Spinal cord (tissue), 10 donors: ENCODE results near the gene S1PR2. TPM values are rescaled to one million over a fixed set of nuclear protein-coding genes. Genes with fewer than 3 reads are reported as not detected.
"Not testable (repeated sequence)": the region's sequence is repeated elsewhere in the genome, so short reads cannot be mapped to it uniquely, and the experiment has no call there.

Experiments used
- DNase-seq, 6 donors: peaks; one replicate each; pipeline versions ENCODE4 v3.0.0 to v3.0.0-alpha.2; 2013 to 2015; ENCODE audit warnings: low spot score in 6 of 6, low read depth in 4 of 6
- H3K27ac ChIP-seq: one replicate; pipeline ENCODE4 v1.5.1; 2013; ENCODE audit warnings: low read depth, low read length, control low read depth
- H3K27me3 ChIP-seq: one replicate; pipeline ENCODE4 v1.6.1; 2013; ENCODE audit warnings: low read length; ENCODE audit not compliant: control insufficient read depth, insufficient read depth
- H3K36me3 ChIP-seq: one replicate; pipeline ENCODE4 v1.6.1; 2013; ENCODE audit warnings: low read length; ENCODE audit not compliant: control insufficient read depth, insufficient read depth
- H3K4me1 ChIP-seq: one replicate; pipeline ENCODE4 v1.6.1; 2013; ENCODE audit warnings: low read length; ENCODE audit not compliant: control insufficient read depth, insufficient read depth
- H3K4me3 ChIP-seq: one replicate; pipeline ENCODE4 v1.5.1; 2013; ENCODE audit warnings: low read depth, low read length, control low read depth
- H3K9me3 ChIP-seq: one replicate; pipeline ENCODE4 v1.6.1; 2013; ENCODE audit warnings: low read length; ENCODE audit not compliant: control insufficient read depth, insufficient read depth
- WGBS: methylation state at CpG from one replicate; pipeline ENCODE4 v1.1.5; 2013; ENCODE audit warnings: missing lambda C conversion rate; ENCODE audit not compliant: insufficient coverage; 5-methylcytosine and 5-hydroxymethylcytosine counted together
- polyA plus RNA-seq, 2 donors: library from polyadenylated mRNA; unstranded; fragments of 120-200 nt; gene quantifications; one replicate each; pipeline ENCODE4 v1.2.1, GENCODE V29; 2013; ENCODE audit not compliant: insufficient read length in 2 of 2
- total RNA-seq, 2 donors: library from RNA; depleted of rRNA in 1 of 2; stranded (reverse); fragments of 120-200 nt in 1 of 2; fragments of >200 nt in 1 of 2; gene quantifications; one replicate each; pipeline versions ENCODE4 v1.2.3 to v1.2.4, GENCODE V29; 2013 to 2014
- donor health status: healthy.

The S1PR2 gene
- total and polyA plus RNA-seq, 4 donors = 4.4 to 8.2 (median 5.9) TPM

- H3K36me3 ChIP-seq = peaks cover 4% of the 10 kb centered on the region
- no peaks in the 10 kb centered on the region for H3K9me3 ChIP-seq
- DNase-seq = no peak
- no peaks in the 10 kb centered on the region for H3K27me3 ChIP-seq
- WGBS = 77% methylated on average over 2 of the region's 6 CpGs
- peak overlapping the region; percentile 53 for H3K27ac ChIP-seq
- no peak overlapping the region for H3K4me3 ChIP-seq
- peaks cover 8% of the 10 kb centered on the region for H3K4me1 ChIP-seq
These were observed 6.6 kb upstream of the S1PR2 start for GRCh38 chr19:10237702-10238101.

DNA sequence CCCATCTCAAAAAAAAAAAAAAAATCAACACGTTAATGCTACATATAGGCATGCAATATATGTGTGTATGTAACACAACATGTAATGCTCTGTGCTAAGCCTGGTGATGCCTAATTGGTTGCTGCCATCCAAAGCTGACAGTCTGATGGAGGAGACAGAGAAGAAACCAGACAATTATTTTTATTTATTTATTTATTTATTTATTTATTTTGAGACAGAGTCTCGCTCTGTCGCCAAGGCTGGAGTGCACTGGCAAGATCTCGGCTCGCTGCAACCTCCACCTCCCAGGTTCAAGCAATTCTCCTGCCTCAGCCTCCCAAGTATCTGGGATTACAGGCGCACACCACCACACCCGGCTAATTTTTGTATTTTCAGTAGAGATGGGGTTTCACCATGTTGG, 4.3 kb upstream of the S1PR2 start:
- not testable (repeated sequence) for H3K27me3 ChIP-seq, H3K9me3 ChIP-seq, DNase-seq, H3K36me3 ChIP-seq, H3K4me3 ChIP-seq
- WGBS = no CpG with 5 or more reads among the region's 7 CpGs
- H3K27ac ChIP-seq = peak overlapping the region; percentile 75
- peaks cover 13% of the 10 kb centered on the region for H3K4me1 ChIP-seq

DNA sequence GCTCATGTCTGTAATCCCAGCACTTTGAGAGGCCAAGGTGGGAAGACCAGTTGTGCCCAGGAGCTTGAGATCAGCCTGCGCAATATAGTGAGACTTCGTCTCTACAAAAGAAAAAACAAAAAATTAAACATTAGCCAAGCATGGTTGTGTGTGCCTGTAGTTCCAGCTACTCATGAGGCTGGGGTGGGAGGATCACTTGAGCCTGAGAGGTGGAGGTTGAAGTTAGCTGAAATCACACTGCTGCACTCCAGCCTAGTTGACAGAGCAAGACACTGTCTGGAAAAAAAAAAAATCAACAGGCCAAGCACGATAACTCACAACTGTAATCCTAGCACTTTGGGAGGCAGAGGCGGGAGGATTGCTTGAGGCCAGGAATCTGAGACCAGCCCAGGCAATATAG, 3.9 kb upstream of the S1PR2 start:
- no CpG with 5 or more reads among the region's 4 CpGs for WGBS
- H3K27me3 ChIP-seq = no peaks in the 10 kb centered on the region
- no peak overlapping the region for H3K27ac ChIP-seq
- H3K9me3 ChIP-seq = no peaks in the 10 kb centered on the region
- peaks cover 17% of the 10 kb centered on the region for H3K4me1 ChIP-seq
- DNase-seq = no peak
- peaks cover 4% of the 10 kb centered on the region for H3K36me3 ChIP-seq
- no peak overlapping the region for H3K4me3 ChIP-seq

GRCh38 chr19:10233946-10234345, 2.8 kb upstream of the S1PR2 start:
- Histone ChIP-seq H3K4me3 (no peak overlapping the region), H3K36me3 (peaks cover 4% of the 10 kb centered on the region), H3K27ac (no peak overlapping the region), H3K27me3 (no peaks in the 10 kb centered on the region), H3K4me1 (peaks cover 21% of the 10 kb centered on the region), H3K9me3 (no peaks in the 10 kb centered on the region)
- 90% methylated on average over 2 of the region's 4 CpGs for WGBS
- no peak for DNase-seq

GRCh38 chr19:10231612-10232228, 589 bp upstream of the S1PR2 start:
- DNase-seq = no peak

DNA sequence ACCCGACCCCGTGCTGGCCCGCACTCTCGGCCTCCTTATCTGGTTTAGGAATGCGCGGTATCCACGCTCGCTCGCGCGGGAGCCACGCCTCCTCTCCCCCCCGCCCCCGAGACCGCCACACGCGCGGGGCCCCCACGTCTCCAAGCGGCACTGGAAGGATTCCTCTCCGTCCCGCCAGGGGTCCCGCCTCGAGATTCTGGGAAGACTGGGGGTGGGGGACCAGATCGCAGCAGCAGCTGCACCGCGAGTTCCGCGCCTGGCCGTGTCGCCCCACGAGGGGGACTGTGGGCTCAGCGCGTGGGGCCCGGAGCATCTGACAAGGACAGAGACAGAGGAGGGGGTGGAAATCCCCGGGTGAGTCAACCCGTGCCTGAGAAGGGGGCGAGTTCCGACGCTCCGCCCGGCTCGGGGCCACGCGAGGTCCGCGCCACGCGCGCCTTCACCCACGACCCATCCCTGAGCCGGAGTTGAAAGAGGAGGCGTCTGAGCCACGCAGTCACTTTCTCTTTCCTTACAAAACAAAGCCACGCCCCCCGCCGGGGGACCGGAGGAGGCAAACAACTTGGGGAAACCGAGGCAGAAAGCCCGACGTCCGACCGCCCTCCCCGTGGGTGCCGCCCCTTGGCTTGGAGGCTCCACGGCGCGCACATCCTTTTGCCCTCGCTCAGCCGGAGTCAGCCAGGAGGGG, 814 bp downstream of the S1PR2 start:
- WGBS = under 1% methylated on average over 51 of the region's 70 CpGs
- Histone ChIP-seq H3K9me3 (no peaks in the 10 kb centered on the region), H3K36me3 (peaks cover 6% of the 10 kb centered on the region), H3K4me3 (peak overlapping the region; percentile 84), H3K4me1 (peaks cover 46% of the 10 kb centered on the region), H3K27ac (peak overlapping the region; percentile 86), H3K27me3 (no peaks in the 10 kb centered on the region)
- peak in 2 of 6 donors; percentile 79 to 85 for DNase-seq

More at GRCh38 chr19:10231612-10232228, 589 bp upstream of the S1PR2 start:
- no peaks in the 10 kb centered on the region for H3K27me3 ChIP-seq
- whole genome bisulfite sequencing = 67% methylated on average over 7 of the region's 8 CpGs
- peaks cover 41% of the 10 kb centered on the region for H3K4me1 ChIP-seq
- no peaks in the 10 kb centered on the region for H3K9me3 ChIP-seq
- peaks cover 6% of the 10 kb centered on the region for H3K36me3 ChIP-seq
- H3K27ac ChIP-seq = peak overlapping the region; percentile 61
- peak overlapping the region; percentile 84 for H3K4me3 ChIP-seq

DNA sequence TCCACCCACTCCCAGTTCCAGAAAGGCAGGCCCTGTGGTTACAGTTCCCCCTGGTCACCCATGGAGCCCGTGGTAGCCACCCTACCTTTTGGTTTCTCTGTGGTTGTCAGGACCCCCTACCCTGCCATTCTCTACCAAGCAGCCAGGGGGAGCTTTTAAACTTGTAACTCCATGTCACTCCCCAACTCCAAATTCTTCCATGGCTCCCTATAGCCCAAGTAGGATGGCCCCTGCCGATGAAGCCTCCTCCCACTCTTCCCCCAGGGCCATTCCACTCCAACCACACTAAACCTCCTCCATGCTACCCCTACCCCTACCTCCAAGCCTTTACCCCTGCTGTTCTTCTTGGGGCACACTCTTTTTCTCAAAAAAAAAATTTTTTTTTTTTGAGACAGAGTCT, 2.2 kb downstream of the S1PR2 start:
- no peaks in the 10 kb centered on the region for H3K9me3 ChIP-seq
- H3K36me3 ChIP-seq = peaks cover 14% of the 10 kb centered on the region
- H3K27me3 ChIP-seq = no peaks in the 10 kb centered on the region
- peak in 1 of 6 donors; percentile 6 for DNase-seq
- no peak overlapping the region for H3K27ac ChIP-seq
- WGBS = 66% methylated on average over 2 of the region's 2 CpGs
- H3K4me3 ChIP-seq = no peak overlapping the region
- H3K4me1 ChIP-seq = peaks cover 46% of the 10 kb centered on the region

- DNase-seq = no peak
- 82% methylated on average over 3 of the region's 5 CpGs for WGBS
- peaks cover 20% of the 10 kb centered on the region for H3K36me3 ChIP-seq
- H3K27me3 ChIP-seq = no peaks in the 10 kb centered on the region
- H3K27ac ChIP-seq = no peak overlapping the region
- H3K4me1 ChIP-seq = peaks cover 46% of the 10 kb centered on the region
- no peaks in the 10 kb centered on the region for H3K9me3 ChIP-seq
- no peak overlapping the region for H3K4me3 ChIP-seq
These were observed 2.7 kb downstream of the S1PR2 start for GRCh38 chr19:10228393-10228792.

- peaks cover 46% of the 10 kb centered on the region for H3K4me1 ChIP-seq
- DNase-seq = peak in 2 of 6 donors; percentile 67 to 81
- H3K4me3 ChIP-seq = peak overlapping the region; percentile 12
- H3K27me3 ChIP-seq = no peaks in the 10 kb centered on the region
- no peaks in the 10 kb centered on the region for H3K9me3 ChIP-seq
- H3K36me3 ChIP-seq = peaks cover 28% of the 10 kb centered on the region
- 59% methylated on average over 23 of the region's 28 CpGs for WGBS
- H3K27ac ChIP-seq = peak overlapping the region; percentile 88
These were observed 3.8 kb downstream of the S1PR2 start for GRCh38 chr19:10227026-10227971.
